Smooth muscle cell (in vitro differentiated cells): ENCODE data around the gene CHN1. TPM values are rescaled to one million over a fixed set of nuclear protein-coding genes. Genes with fewer than 3 reads are reported as not detected.

ENCODE experiments used
- DNase-seq: peaks from one replicate; lab custom pipeline; 2025; ENCODE audit not compliant: unreplicated experiment; lab: John Stamatoyannopoulos, UW
- H2AFZ ChIP-seq: fragments of 200-600 bp; sonication (generic); 2 replicates; pipeline ENCODE4 v1.6.0; 2016; ENCODE audit warnings: antibody characterized with exemption, low read depth, mild to moderate bottlenecking
- H3F3A ChIP-seq: fragments of 200-600 bp; sonication (generic); 2 replicates; pipeline ENCODE4 v1.6.0; 2017; ENCODE audit warnings: antibody characterized with exemption, low read depth
- H3K27ac ChIP-seq: fragments of 200-600 bp; sonication (generic); 2 replicates; pipeline ENCODE4 v1.5.1; 2016; ENCODE audit warnings: low read depth, mild to moderate bottlenecking
- H3K27me3 ChIP-seq: fragments of 200-600 bp; sonication (generic); 2 replicates; pipeline ENCODE4 v1.6.1; 2016; ENCODE audit warnings: low read depth, mild to moderate bottlenecking
- H3K36me3 ChIP-seq: fragments of 200-600 bp; sonication (generic); 2 replicates; pipeline ENCODE4 v1.5.1; 2016; ENCODE audit warnings: low read depth
- H3K4me1 ChIP-seq: fragments of 200-600 bp; sonication (generic); 2 replicates; pipeline ENCODE4 v1.5.1; 2016; ENCODE audit warnings: low read depth
- H3K4me2 ChIP-seq: fragments of 200-600 bp; sonication (generic); 2 replicates; pipeline ENCODE4 v1.6.0; 2016; ENCODE audit warnings: mild to moderate bottlenecking
- H3K4me3 ChIP-seq: fragments of 200-600 bp; sonication (generic); 2 replicates; pipeline ENCODE4 v1.5.1; 2016; ENCODE audit warnings: mild to moderate bottlenecking
- H3K79me2 ChIP-seq: fragments of 200-600 bp; sonication (generic); 2 replicates; pipeline ENCODE4 v1.6.0; 2016; ENCODE audit warnings: low read depth, mild to moderate bottlenecking
- H3K9ac ChIP-seq: fragments of 200-600 bp; sonication (generic); 2 replicates; pipeline ENCODE4 v1.6.0; 2016; ENCODE audit warnings: low read depth
- H3K9me3 ChIP-seq: fragments of 200-600 bp; sonication (generic); replicated peaks from 2 replicates; pipeline ENCODE4 v1.5.1; 2016; ENCODE audit warnings: low read depth
- H4K20me1 ChIP-seq: fragments of 200-600 bp; sonication (generic); 2 replicates; pipeline ENCODE4 v1.6.0; 2016; ENCODE audit warnings: low read depth
- CTCF ChIP-seq: fragments of 200-600 bp; sonication (generic); IDR thresholded peaks from 2 replicates; pipeline ENCODE4 v1.5.1; 2017; ENCODE audit warnings: borderline replicate concordance, mild to moderate bottlenecking, antibody characterized with exemption; ENCODE audit not compliant: insufficient read depth, poor library complexity, severe bottlenecking
- whole genome bisulfite sequencing: methylation state at CpG from one replicate; pipeline ENCODE4 v1.1.7; 2016; ENCODE audit warnings: low lambda C conversion rate; 5-methylcytosine and 5-hydroxymethylcytosine counted together
- polyA plus RNA-seq: library from polyadenylated mRNA; unstranded; fragments of >200 nt; fragmentation: Nextera tagmentation; extraction: Ambion mirVana; gene quantifications from 2 replicates; pipeline ENCODE4 v1.2.1, GENCODE V29; 2016
- total RNA-seq: library from RNA; depleted of rRNA; stranded (reverse); fragments of >200 nt; gene quantifications from 2 replicates; pipeline ENCODE4 v1.2.3, GENCODE V29; 2014

The CHN1 gene
- total and polyA plus RNA-seq, 2 experiments from 2014 or later, result 33.5 to 44.8 TPM

DNA sequence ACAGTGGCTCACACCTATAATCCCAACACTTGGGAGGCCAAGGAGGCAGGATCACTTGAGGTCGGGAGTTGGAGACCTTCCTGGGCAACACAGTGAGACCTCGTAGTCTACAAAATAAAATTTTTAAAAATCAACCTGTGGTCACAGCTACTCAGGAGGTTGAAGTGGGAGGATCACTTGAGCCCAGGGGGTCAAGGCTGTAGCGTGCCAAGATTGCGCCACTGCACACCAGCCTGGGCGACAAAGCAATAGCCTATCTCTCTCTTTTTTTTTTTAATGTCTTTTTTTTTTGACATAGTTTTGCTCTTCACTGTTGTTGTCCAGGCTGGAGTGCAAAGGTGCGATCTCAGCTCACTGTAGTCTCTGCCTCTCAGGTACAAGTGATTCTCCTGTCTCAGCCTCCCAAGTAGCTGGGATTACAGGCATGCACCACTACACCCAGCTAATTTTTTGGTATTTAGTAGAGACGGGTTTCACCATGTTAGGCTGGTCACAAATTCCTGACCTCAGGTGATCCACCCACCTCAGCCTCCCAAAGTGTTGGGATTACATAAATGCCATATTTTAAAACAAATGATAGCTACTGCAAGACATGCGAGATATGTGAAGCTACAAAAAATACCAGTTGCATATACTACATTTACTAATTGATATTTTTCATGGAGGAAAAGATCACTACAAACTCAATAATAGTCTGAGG lies 55.0 kb downstream of the CHN1 start:
- Histone ChIP-seq H3K9me3 (no peaks in the 10 kb centered on the region), H3K9ac (no peak overlapping the region), H3K79me2 (no peaks in the 10 kb centered on the region), H3K4me2 (no peak overlapping the region), H3F3A (no peaks in the 10 kb centered on the region), H3K4me3 (no peak overlapping the region), H2AFZ (no peak overlapping the region), H3K27ac (no peak overlapping the region), H3K4me1 (peaks cover 18% of the 10 kb centered on the region), H3K36me3 (no peaks in the 10 kb centered on the region), H4K20me1 (no peaks in the 10 kb centered on the region), H3K27me3 (no peaks in the 10 kb centered on the region)
- no peak for DNase-seq
- no peak for TF ChIP-seq CTCF
- WGBS, result 97% methylated on average over 8 of the region's 8 CpGs

- no peak for DNase-seq
- TF ChIP-seq CTCF, result no peak
- no peaks in the 10 kb centered on the region for H3F3A ChIP-seq
- H3K27ac ChIP-seq, result no peak overlapping the region
- WGBS, result 81% methylated on average over 3 of the region's 3 CpGs
- H3K36me3 ChIP-seq, result no peaks in the 10 kb centered on the region
- H3K4me3 ChIP-seq, result no peak overlapping the region
- no peak overlapping the region for H3K4me2 ChIP-seq
- H4K20me1 ChIP-seq, result no peaks in the 10 kb centered on the region
- no peaks in the 10 kb centered on the region for H3K79me2 ChIP-seq
- no peaks in the 10 kb centered on the region for H3K27me3 ChIP-seq
- no peak overlapping the region for H3K9ac ChIP-seq
- no peaks in the 10 kb centered on the region for H3K4me1 ChIP-seq
- no peak overlapping the region for H2AFZ ChIP-seq
- no peaks in the 10 kb centered on the region for H3K9me3 ChIP-seq
These were observed 59.5 kb downstream of the CHN1 start for GRCh38 chr2:174945601-174946260.

DNA sequence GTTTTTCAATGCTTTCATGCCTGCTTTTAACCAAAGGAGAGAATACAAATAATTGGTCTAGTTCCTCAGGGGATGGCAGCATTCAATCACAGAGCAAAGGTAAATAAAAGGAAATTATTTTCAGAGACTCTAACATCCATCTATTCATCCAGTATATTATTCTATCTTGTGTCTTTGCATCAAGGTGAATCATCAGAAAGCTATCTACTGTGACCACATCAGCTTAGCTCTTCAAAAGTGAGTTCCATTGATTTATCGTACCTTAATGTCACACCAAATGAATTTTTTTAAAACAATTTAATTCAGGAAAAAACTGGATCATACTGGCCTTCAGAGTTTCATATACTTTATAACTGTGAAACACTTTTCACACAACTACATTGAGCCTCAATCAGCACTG lies 66.1 kb downstream of the CHN1 start:
- Histone ChIP-seq H3K4me3 (no peak overlapping the region), H3K79me2 (no peaks in the 10 kb centered on the region), H3K9me3 (no peaks in the 10 kb centered on the region), H3F3A (no peaks in the 10 kb centered on the region), H3K9ac (no peak overlapping the region), H4K20me1 (no peaks in the 10 kb centered on the region), H3K27ac (no peak overlapping the region), H3K4me1 (no peaks in the 10 kb centered on the region), H3K4me2 (no peak overlapping the region), H3K36me3 (no peaks in the 10 kb centered on the region), H3K27me3 (no peaks in the 10 kb centered on the region), H2AFZ (no peak overlapping the region)
- no peak for DNase-seq
- 37% methylated on average over 1 of the region's 1 CpG for WGBS
- TF ChIP-seq CTCF, result no peak
